Measurements from ENCODE around the gene GAPDHS.

The GAPDHS gene

GRCh38 chr19:35560271-35560670, 27.0 kb downstream of the GAPDHS start:
- H3K27me3 ChIP-seq (ENCODE audit: low read depth): peaks cover 2% of the 10 kb centered on the region; the same call in 1 of the 2 replicates

GRCh38 chr19:35560677-35561076, 27.4 kb downstream of the GAPDHS start:
- no peak overlapping the region for H3K4me3 ChIP-seq
- DNase-seq (ENCODE audit: low spot score in 2 of 2): no peak
- H3K9me3 ChIP-seq: no peaks in the 10 kb centered on the region
- in situ Hi-C loops (cut with MboI; ENCODE audit: low sequenced_read_pairs): no loop called here
- no peaks in the 10 kb centered on the region; the same call in none of the 2 replicates for H3K4me1 ChIP-seq
- H3K36me3 ChIP-seq (replicated peaks): no peaks in the 10 kb centered on the region
- H3K27me3 ChIP-seq (ENCODE audit: low read depth): peaks cover 2% of the 10 kb centered on the region; the same call in 1 of the 2 replicates

More at GRCh38 chr19:35560271-35560670, 27.0 kb downstream of the GAPDHS start:
- no peaks in the 10 kb centered on the region for H3K9me3 ChIP-seq
- H3K4me1 ChIP-seq: no peaks in the 10 kb centered on the region; the same call in none of the 2 replicates
- H3K4me3 ChIP-seq: no peak overlapping the region
- H3K36me3 ChIP-seq (replicated peaks): no peaks in the 10 kb centered on the region
- in situ Hi-C loops (cut with MboI; ENCODE audit: low sequenced_read_pairs): no loop called here
- DNase-seq (ENCODE audit: low spot score in 2 of 2): no peak

DNA sequence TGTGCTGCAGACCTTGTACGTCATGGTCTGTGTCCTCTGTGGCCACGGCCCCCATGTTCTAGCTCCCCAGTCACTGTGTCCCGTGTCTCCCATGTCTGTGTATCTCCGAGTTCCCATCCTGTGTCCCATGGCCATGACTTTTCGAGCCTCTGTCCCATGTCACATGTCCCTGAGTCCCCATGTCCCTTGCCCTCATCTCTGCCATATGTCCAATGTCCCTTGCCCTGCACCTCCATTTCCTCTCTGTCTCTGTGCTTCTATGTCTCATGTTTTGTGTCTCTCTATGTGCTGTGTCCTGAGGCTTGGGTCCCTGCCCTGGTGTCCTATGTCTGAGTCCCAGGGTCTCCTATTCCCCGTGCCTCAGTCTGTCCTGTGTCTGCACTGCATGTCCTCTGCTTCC, 28.2 kb downstream of the GAPDHS start:
- H3K36me3 ChIP-seq (replicated peaks): no peaks in the 10 kb centered on the region
- in situ Hi-C loops (cut with MboI; ENCODE audit: low sequenced_read_pairs): no loop called here
- no peak for DNase-seq (ENCODE audit: low spot score in 2 of 2)
- no peaks in the 10 kb centered on the region; the same call in none of the 2 replicates for H3K4me1 ChIP-seq
- no peaks in the 10 kb centered on the region for H3K9me3 ChIP-seq
- H3K4me3 ChIP-seq: no peak overlapping the region
- H3K27me3 ChIP-seq (ENCODE audit: low read depth): peaks cover 2% of the 10 kb centered on the region; the same call in 1 of the 2 replicates

GRCh38 chr19:35562336-35562735, 29.1 kb downstream of the GAPDHS start:
- no peak for DNase-seq (ENCODE audit: low spot score in 2 of 2)
- no peaks in the 10 kb centered on the region for H3K36me3 ChIP-seq (replicated peaks)
- H3K27me3 ChIP-seq (ENCODE audit: low read depth): peaks cover 2% of the 10 kb centered on the region; the same call in 1 of the 2 replicates
- no peaks in the 10 kb centered on the region; the same call in none of the 2 replicates for H3K4me1 ChIP-seq
- in situ Hi-C loops (cut with MboI; ENCODE audit: low sequenced_read_pairs): no loop called here
- no peaks in the 10 kb centered on the region for H3K9me3 ChIP-seq
- H3K4me3 ChIP-seq: no peak overlapping the region

DNA sequence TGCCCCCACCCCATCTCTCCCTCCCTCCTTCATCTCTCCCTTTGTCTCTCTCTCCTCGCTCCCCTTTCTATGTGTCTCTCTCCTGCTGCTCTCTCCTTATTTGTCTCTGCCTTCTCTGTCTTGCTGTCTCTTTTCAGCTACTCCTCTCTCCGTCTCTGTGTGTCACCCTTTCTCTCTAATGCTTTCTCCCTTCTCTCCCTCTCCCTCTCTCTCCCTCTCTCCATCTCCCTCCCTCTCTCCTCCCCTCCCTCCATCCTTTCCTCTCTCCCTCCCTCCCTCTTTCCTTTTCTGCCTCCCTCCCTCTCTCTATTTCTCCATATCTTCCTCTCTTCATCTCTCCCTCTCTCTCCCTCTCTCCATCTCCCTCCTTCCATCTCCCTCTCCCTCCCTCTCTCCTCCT, 29.5 kb downstream of the GAPDHS start:
- H3K9me3 ChIP-seq: no peaks in the 10 kb centered on the region
- H3K36me3 ChIP-seq (replicated peaks): no peaks in the 10 kb centered on the region
- no peak overlapping the region for H3K4me3 ChIP-seq
- peaks cover 2% of the 10 kb centered on the region; the same call in 1 of the 2 replicates for H3K27me3 ChIP-seq (ENCODE audit: low read depth)
- DNase-seq (ENCODE audit: low spot score in 2 of 2): no peak
- no peaks in the 10 kb centered on the region; the same call in 1 of the 2 replicates for H3K4me1 ChIP-seq
- in situ Hi-C loops (cut with MboI; ENCODE audit: low sequenced_read_pairs): no loop called here

DNA sequence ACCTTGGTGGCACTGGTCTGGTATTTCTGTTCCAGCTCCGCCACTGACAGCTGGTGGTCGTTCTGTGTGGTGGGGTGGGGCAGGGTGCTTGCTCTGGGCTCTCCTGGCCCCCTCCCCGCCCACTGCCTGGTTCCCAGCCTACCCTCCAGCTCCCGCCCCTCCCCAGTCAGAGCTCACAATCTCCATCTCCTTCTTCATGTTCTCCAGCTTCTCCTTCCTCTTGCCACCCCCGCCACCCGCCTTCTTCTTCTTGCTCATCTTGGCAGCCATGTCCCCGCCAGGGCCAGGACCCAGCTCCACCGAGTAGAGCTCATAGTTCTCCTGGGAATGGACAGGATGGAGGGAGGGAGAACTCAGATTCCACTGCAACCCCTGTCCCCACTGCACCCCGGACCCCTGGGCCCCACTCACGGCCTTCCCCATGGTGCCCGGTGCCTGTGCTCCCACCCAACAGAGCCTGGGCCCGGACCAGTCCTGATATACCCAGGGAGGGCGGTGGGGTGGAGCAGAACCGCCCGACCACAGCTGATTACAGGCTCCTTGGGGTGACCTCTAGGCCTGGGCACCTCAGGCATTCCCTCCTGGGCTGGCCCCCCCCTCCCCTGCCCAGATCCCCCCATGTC, 30.1 kb downstream of the GAPDHS start, which contains the start of gene ATP4A:
ATP4A (minus strand) TSS at position 452 of the 623 bp plus-strand sequence; CDS start at position 423, 29 bp downstream.
- no peak for DNase-seq (ENCODE audit: low spot score in 2 of 2)
- in situ Hi-C loops (cut with MboI; ENCODE audit: low sequenced_read_pairs): no loop called here
- H3K4me3 ChIP-seq: no peak within 1 kb of the TSS
- H3K27me3 ChIP-seq (ENCODE audit: low read depth): peaks cover 2% of the 10 kb centered on the region; the same call in 1 of the 2 replicates
- H3K9me3 ChIP-seq: no peaks in the 10 kb centered on the region
- H3K36me3 ChIP-seq (replicated peaks): no peaks in the 10 kb centered on the region
- H3K4me1 ChIP-seq: no peaks in the 10 kb centered on the region; the same call in 1 of the 2 replicates

DNA sequence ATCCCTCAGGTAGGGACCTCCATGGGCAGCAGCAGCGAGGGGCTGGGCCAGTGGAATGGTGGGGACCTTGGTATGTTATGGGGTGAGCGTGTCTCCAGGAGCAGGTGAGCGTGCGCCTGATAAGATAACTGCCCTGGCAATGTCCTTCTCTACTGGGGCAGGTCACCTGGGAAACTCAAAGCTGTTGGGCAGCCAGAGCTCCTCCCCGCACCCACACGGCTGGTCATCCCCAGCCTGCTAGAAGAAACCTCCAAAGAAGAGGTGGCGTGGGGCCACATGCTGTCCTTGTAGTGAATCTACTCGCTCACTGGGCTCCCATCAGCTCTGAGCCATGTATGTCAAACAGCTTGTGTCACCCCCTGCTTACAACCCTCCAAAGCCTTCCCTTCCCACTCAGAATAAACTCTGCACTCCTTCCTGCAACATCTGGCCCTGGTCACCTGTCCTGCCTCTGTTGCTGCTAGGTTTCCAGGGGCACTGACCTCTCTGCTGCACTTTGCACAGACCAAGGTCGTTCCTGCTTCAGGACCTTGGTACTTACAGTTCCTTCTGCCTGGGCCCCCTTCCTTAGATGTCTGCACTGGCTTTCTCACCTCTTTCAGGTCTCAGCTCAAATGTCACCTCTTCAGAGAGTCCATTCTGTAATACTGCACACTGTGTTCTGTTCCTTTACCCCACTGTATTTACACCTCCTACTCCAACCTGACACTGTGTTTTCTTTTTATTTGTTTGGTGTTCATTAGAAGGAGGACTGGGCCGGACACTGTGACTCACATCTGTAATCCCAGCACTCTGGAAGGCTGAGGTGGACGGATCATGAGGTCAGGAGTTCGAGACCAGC, 32.0 kb downstream of the GAPDHS start:
- no peaks in the 10 kb centered on the region for H3K27me3 ChIP-seq (ENCODE audit: low read depth)
- no peak overlapping the region for H3K4me3 ChIP-seq
- no peak for DNase-seq (ENCODE audit: low spot score in 2 of 2)
- no peaks in the 10 kb centered on the region for H3K4me1 ChIP-seq
- in situ Hi-C loops (cut with MboI; ENCODE audit: low sequenced_read_pairs): no loop called here
- no peaks in the 10 kb centered on the region for H3K36me3 ChIP-seq (replicated peaks)
- H3K9me3 ChIP-seq: no peaks in the 10 kb centered on the region

DNA sequence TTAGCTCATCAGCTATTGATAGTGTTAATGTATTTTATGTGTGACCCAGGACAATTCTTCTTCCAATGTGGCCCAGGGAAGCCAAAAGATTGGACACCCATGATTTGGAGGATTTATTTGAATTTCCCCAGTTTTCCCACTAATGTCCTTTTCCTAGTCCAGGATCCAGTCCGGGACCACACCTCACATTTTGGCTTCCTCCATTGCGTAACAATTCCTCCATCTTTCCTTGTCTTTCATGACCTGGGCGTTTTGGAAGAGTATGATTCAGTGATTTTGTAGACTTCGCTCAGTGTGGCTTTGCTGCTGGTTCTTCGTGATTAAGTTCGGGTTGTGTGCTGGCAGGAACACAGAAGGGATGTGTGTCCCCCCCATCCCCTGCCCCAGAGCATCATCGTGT, 33.5 kb downstream of the GAPDHS start:
- Histone ChIP-seq H3K4me1 (no peaks in the 10 kb centered on the region), H3K27me3 (ENCODE audit: low read depth) (no peaks in the 10 kb centered on the region), H3K9me3 (no peaks in the 10 kb centered on the region), H3K36me3 (replicated peaks) (no peaks in the 10 kb centered on the region), H3K4me3 (no peak overlapping the region)
- in situ Hi-C loops (cut with MboI; ENCODE audit: low sequenced_read_pairs): no loop called here
- DNase-seq (ENCODE audit: low spot score in 2 of 2): no peak

GRCh38 chr19:35569281-35569781, 36.1 kb downstream of the GAPDHS start:
- H3K36me3 ChIP-seq (replicated peaks): no peaks in the 10 kb centered on the region
- H3K27me3 ChIP-seq (ENCODE audit: low read depth): no peaks in the 10 kb centered on the region
- DNase-seq (ENCODE audit: low spot score in 2 of 2): no peak
- no peak overlapping the region for H3K4me3 ChIP-seq
- H3K4me1 ChIP-seq: no peaks in the 10 kb centered on the region
- H3K9me3 ChIP-seq: no peaks in the 10 kb centered on the region
- in situ Hi-C loops (cut with MboI; ENCODE audit: low sequenced_read_pairs): no loop called here

DNA sequence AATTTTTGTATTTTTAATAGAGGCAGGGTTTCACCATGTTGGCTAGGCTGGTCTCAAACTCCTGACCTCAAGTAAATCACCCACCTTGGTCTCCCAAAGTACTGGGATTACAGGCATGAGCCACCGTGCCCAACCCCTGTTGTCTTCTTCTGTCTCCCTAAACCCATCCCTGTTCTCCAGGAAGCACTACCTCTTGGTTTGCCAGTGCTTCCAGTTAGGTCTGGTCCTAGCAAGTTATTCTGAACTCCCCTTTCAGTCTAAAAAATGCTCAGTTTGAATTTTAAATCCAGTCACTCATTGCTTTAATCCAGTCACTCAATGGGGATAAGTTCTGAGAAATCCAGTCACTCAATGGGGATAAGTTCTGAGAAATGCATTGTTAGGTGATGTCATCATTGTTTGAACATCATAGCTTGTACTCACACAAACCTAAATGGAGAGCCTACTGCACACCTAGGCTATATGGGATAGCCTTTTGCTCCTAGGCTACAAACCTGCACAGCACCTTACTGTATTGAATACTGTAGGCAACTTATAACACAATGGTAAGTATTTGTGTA, 38.2 kb downstream of the GAPDHS start:
- H3K9me3 ChIP-seq: peaks cover 9% of the 10 kb centered on the region; the same call in 1 of the 2 replicates
- no peak for DNase-seq (ENCODE audit: low spot score in 2 of 2)
- in situ Hi-C loops (cut with MboI; ENCODE audit: low sequenced_read_pairs): no loop called here
- no peaks in the 10 kb centered on the region for H3K27me3 ChIP-seq (ENCODE audit: low read depth)
- H3K4me3 ChIP-seq: no peak overlapping the region
- no peaks in the 10 kb centered on the region for H3K36me3 ChIP-seq (replicated peaks)
- no peaks in the 10 kb centered on the region for H3K4me1 ChIP-seq

DNA sequence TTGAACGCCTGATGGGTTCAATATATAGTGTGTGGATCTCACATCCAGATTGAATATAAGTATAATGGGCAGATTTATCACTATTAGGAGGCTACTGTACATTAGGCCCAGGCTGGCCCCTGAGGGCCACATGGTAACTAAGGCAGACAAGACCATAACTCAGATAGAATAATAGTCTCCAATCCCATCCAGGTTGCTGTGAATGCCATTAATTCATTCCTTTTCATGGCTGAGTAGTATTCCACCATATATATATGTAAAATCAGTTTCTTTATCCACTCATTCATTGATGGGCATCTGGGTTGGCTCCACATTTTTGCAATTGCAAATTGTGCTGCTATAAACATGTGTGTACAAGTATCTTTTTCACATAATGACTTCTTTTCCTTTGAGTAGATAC, 44.7 kb downstream of the GAPDHS start:
- no peak for DNase-seq (ENCODE audit: low spot score in 2 of 2)
- Histone ChIP-seq H3K27me3 (ENCODE audit: low read depth) (no peaks in the 10 kb centered on the region), H3K9me3 (peaks cover 9% of the 10 kb centered on the region; the same call in 1 of the 2 replicates), H3K4me1 (no peaks in the 10 kb centered on the region), H3K36me3 (replicated peaks) (no peaks in the 10 kb centered on the region), H3K4me3 (no peak overlapping the region)
- in situ Hi-C loops (cut with MboI; ENCODE audit: low sequenced_read_pairs): no loop called here

DNA sequence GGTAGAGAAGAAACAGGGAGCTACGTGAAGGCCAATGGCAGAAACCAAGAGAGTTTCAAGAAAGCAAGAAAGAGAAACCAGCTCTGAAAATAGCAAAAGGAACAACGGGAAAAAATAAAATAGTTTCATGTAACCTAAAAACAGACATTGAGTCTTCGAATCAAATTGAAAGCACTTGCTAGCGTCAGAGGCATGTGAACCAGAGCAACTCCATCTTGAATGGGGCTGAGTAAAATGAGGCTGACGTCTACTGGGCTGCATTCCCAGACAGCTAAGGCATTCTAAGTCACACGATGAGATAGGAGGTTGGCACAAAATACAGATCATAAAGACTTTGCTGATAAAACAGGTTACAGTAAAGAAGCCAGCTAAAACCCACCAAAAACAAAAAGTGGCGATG, 45.5 kb downstream of the GAPDHS start:
- no peaks in the 10 kb centered on the region for H3K36me3 ChIP-seq (replicated peaks)
- DNase-seq (ENCODE audit: low spot score in 2 of 2): no peak

DNA sequence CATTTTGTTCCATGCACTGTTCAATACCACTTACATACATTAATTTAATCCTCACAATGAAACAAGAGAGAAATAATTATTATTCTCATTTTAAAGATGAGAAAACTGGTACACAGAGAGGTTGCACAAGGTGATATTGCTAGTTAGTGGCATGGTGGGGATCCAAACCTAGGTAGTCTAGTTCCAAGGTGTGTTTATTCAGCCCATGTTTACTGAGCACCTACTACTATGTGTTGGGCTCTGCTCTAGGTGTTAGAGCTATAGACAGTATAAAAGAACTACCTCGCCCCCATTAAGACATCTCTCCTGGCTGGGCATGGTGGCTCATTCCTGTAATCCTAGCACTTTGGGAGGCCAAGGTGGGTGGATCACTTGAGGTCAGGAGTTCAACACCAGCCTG, 49.5 kb downstream of the GAPDHS start:
- in situ Hi-C loops (cut with MboI; ENCODE audit: low sequenced_read_pairs): no loop called here
- no peak for DNase-seq (ENCODE audit: low spot score in 2 of 2)
- H3K27me3 ChIP-seq (ENCODE audit: low read depth): no peaks in the 10 kb centered on the region
- H3K9me3 ChIP-seq: no peaks in the 10 kb centered on the region
- H3K4me1 ChIP-seq: no peaks in the 10 kb centered on the region
- H3K36me3 ChIP-seq (replicated peaks): no peaks in the 10 kb centered on the region
- no peak overlapping the region for H3K4me3 ChIP-seq

More for the DNA sequence above, 45.5 kb downstream of the GAPDHS start:
- in situ Hi-C loops (cut with MboI; ENCODE audit: low sequenced_read_pairs): no loop called here
- H3K27me3 ChIP-seq (ENCODE audit: low read depth): no peaks in the 10 kb centered on the region
- H3K4me1 ChIP-seq: no peaks in the 10 kb centered on the region
- H3K9me3 ChIP-seq: peaks cover 9% of the 10 kb centered on the region; the same call in 1 of the 2 replicates
- no peak overlapping the region for H3K4me3 ChIP-seq
